ENCODE data around the gene ITGA1.
"Not testable (repeated sequence)": the region's sequence is repeated elsewhere in the genome, so short reads cannot be mapped to it uniquely, and the experiment has no call there.

The ITGA1 gene

DNA sequence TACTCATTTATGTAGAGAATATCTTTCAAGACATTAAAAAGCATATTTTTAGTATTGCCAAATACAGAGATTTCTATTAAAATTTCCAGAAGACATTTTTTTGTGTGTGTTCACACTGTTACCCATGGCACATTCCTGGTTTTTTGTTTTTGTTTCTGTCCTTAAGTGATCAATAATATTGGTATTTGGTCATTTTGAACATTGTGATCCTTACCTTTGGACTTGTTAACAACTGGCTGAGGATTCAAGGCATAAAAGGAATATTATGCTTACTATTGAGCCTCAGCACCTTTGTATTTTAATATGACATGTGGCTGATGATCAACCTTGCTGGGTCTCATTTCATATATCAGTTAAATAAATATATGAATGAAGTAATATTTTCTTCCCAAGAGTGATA is 41.9 kb downstream of the ITGA1 start:
- DNase-seq (ENCODE audit: low read depth in 2 of 2) = no peak

DNA sequence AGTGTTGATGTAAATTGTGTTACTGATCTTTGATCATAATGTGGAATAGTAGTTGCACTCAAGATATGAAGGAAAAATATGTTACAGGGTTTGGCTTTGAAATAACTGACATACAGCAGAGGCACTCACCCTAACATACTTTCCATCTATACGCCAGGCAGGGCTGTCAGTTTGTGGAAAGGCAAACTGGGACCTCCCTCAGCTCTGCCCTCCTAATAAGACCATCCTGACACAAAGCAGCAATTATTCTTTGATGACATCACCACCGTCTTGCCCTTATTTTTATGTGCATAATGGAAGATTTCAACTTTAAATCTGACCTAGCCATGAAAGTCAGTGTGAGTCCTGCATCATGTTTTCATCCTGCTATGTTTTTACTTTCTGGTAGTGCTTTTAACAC is 42.9 kb downstream of the ITGA1 start:
- DNase-seq (ENCODE audit: low read depth in 2 of 2) = no peak

DNA sequence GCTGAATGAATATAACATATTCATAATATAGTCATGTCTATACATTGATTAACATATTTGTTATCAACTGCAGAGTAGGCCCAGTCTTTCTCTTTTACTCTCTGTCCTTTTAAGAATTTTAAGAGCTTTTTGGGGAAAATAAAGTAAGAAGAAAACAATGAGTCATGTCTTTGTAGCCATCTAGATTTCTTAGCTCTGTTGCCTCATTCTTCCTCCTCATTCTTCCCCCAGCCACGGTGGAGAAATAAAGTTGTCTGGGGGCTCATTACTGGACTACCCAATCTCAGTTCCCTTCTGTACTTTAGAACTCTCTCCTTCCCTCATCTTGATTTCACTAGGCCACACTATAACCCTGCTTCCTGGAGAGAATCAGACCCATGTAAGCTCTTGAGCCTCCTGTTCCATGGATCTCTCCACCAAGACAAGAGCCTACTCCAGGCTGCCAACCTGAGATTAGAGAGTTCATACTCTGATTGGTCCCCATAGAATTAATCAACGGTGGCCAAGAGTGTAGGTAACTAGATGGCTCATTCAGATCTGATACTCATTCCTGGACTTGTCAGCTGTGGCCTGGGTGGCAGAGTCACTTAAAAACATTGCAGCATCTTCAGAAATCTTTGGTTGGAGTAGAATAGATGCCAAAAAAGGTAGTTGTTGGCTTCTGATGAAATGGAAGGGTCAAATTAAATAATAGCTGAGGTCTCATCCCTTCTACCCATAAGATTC is 44.2 kb downstream of the ITGA1 start:
- no peak for DNase-seq (ENCODE audit: low read depth in 2 of 2)

DNA sequence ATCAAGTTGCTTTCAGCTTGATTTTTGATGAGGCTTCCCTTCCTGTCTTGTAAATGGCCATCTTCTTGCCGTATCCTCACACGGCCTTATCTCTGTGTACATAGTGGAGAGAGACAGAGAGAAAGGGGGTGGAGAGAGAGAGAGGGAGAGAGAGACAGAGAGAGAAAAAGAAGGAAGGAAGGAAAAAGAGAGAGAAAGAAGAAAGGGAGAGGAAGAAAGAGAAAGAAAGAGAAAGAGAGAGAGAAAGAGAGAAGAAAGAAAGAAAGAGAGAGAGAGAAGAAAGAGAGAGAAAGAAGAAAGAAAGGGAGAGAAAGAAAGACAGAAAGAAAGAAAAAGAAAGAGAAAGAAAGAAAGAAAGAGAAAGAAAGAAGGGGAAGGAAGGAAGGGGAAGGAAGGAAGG is 46.6 kb downstream of the ITGA1 start:
- no peak for DNase-seq (ENCODE audit: low read depth in 2 of 2)

DNA sequence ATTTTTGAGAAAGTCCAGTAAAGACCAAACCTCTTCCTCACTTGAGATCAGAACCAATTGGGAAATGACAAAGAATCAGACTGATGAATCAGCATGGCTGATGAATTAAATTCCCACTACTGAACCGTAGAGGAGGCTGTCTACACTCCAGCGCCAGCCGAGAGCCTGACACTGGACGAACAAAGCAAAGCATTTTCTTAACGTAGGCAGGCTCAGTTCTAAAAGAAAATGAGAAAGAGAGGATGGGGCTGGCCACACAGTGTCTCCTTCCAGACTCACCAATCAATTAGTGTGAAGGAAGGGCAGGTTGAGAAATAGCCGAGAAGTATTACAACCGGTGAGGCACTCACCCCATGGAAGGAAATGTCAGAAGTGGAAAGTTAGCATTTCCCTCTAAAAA is 49.4 kb downstream of the ITGA1 start:
- no peak for DNase-seq (ENCODE audit: low read depth in 2 of 2)

DNA sequence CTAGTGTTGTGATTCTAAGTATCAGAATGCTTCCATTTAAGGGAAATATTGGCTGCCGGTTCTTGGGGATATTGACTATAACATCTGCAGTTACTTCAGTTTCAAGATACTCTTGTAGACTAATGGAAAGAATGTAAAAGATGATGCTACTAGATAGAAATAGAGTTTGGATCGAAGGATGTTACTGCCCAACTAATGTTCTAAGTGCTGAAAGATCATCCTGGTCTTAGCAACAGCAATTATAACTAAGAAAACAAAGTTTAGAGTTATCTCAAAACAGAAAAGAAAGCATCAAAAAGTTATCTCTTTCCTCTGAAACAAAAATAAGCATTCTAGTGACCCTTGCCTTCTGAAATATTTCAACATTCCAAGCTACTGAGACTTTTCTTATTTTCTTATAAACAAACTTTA is 49.9 kb downstream of the ITGA1 start:
- no peak for DNase-seq (ENCODE audit: low read depth in 2 of 2)

DNA sequence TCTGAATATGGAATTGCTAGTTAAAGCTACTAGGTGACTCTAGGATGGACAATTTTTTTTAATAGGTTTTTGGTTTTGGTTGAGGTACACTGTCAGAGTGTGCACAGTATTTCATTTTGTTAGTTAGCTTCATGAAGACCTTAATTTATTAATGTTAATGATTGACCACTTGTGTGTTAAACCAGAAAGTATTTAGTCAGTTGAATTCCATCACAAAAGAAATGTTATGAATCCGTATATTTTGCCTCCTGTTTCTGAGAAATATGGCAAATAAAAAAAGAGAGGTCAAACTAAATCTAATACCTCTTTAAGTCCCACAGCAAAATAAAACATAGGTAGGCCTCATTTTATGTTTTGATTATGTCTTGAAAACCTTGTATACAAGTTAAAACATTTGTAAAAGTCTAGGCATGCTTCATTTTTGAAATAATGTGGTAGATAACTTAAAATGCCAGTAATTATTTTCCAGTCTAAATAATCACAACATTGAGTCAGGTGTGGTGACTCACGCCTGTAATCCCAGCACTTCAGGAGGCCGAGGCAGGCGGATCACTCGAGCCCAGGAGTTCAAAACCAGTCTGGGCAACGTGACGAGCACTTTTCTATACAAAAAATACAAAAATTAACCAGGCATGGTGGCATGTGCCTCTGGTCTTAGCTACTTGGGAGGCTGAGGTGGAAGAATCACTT is 50.8 kb downstream of the ITGA1 start:
- DNase-seq (ENCODE audit: low read depth in 2 of 2) = no peak

DNA sequence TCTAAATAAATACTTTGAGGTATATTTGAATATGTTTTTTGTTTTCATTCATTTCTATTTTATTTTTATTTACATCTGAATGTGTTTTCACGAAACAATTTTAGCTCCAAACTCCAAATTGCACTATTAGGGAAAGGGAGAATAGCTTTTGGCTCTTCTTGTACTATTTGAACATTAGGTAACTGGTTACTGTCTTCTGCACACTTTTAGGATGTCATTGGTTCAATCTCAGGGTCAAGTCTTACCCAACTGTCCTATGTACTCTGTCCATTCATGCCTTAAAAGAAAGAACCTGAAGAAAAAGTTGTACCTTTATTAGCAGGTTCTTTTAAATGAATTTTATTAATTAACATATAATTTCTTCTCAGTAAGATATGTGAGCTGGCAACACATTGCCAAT is 51.6 kb downstream of the ITGA1 start:
- no peak for DNase-seq (ENCODE audit: low read depth in 2 of 2)

DNA sequence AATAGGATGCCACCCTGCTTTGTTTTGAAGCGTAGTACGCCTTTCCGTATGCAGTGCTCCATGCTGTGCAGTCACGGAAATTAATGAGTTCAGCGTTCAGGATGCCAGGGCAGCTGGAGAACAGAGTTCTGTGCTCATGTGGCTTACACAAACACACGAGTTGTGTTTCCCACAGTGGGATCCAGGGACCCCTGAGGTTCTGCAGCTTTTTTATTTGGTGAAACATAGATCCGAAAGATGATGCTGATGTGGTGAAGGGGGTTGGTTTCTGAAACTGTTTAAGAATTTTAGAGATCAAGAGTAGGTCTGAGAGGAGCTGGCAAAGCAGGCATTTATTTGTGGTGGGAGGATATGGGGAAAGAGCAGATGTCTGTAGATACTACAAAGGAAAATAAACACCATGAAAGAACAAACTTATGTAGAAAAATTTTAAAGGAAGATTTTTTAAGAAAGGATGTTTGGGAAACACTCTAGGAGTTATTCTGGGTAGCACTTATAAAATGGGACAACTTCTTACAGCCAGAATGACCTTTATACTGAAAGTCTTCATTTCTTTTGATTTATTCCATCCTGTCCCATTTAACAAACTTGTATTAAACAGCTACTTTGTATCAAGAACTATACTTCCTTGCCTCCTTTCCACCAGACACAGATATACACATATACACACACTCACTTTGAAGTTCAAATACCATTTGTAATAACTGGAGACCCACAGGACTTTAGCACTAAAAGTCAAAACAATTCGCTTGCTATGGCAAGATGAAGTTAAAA is 52.7 kb downstream of the ITGA1 start:
- no peak for DNase-seq (ENCODE audit: low read depth in 2 of 2)

DNA sequence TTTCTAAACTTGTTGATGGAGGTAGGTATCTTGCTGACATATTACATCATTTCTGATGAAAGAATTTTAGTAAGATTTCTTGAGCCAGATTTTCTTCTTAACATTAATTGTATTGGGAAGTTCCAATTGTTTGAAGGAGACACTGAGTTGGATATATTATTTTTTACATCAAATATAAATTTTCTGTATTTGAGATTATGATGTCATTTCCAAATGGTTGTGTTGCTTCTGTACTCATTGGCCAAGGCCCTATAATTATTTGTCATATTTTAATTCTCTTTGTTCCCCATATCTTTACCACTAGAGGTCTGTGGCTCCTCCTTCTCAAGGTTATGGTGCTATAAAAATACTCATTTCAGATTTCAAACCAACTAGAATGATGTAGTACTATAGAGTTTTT is 53.4 kb downstream of the ITGA1 start:
- no peak for DNase-seq (ENCODE audit: low read depth in 2 of 2)

DNA sequence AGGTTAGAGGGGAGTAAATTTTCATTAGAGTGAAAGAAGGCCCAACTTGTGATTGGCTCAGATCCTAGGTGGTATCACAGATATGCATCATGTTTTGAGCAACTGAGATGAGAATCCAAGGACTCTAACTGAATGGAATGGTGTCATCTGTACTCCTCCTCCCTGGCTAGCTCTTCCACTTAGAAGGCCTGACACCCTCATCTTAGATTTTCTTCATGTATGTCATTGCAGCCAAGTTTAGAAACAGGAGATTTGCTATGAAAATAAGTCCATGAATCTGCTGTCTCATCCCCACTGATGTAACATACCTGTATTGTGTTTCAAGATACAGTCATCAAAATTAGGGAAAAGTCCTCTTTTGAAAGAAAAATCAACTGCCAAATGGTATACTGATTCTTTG is 54.4 kb downstream of the ITGA1 start:
- DNase-seq (ENCODE audit: low read depth in 2 of 2) = no peak

DNA sequence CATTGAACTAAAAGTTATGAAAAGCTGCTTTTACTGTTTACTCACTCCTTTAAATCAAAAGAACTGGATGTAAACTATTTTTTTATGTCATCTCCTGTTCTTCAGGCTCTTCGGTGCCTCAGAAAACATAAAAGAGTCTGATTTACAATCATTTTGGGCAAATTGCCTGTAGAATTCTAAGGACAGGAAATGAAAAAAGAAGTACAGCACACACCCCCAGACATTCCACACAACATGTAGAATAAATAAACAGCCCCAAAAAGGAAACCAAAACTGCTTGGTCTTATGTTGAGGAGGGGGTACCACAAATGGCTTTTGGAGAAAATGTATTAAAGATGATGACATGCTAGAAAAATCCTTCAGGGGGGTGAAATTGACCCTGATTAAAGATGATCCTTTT is 57.2 kb downstream of the ITGA1 start:
- no peak for DNase-seq (ENCODE audit: low read depth in 2 of 2)

DNA sequence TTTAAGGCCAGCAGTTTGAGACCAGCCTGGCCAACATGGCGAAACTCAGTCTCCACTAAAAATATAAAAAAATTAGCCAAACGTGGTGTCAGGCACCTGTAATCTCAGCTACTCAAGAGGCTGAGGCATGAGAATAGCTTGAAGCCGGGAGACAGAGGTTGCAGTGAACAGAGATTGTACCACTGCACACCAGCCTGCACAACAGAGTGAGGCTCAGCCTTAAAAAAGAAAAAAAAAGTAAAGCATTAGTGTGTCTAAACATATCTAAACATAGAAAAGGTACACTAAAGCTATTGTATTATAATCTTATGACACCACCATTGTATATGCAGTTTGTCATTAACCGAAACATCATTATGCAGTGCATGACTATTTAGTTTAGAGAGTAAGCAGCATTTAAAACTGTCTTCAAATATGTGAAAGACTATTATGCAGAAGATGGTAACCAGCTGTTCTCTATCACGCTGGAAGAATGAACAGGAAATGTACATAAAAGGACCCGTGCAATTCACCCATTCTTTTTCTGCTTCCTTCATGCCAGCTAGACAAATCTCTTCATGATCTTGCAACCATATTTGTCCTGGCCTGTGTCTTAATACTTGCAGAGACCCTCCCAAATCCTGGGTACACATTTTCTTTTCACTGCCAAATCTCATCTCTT is 58.6 kb downstream of the ITGA1 start:
- DNase-seq (ENCODE audit: low read depth in 2 of 2) = no peak

DNA sequence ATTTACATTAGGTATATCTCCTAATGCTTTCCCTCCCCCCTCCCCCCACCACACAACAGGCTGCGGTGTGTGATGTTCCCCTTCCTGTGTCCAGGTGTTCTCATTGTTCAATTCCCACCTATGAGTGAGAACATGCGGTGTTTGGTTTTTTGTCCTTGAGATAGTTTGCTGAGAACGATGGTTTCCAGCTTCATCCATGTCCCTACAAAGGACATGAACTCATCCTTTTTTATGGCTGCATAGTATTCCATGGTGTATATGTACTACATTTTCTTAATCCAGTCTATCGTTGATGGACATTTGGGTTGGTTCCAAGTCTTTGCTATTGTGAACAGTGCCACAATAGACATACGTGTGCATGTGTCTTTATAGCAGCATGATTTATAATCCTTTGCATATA is 61.0 kb downstream of the ITGA1 start:
- not testable (repeated sequence) for DNase-seq (ENCODE audit: low read depth in 2 of 2)

DNA sequence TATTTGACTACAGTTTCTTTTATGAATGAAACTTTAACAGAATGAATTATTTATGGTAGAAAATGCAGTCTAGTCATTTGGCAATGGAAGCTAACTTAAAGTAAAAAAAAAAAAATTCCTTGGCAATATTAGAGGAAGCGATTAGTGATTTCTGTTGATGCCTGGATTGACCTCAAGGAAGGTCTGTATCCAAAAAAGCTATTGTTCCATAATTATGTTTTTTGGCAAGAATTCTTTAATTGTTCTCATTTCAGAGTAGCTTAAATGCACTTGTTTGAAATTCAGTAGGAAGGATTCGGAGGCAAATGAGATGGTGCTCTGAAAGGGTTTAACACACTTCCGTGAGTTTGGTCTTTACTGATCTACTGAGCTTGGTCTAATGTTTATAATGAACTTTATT is 61.8 kb downstream of the ITGA1 start:
- DNase-seq (ENCODE audit: low read depth in 2 of 2) = no peak

DNA sequence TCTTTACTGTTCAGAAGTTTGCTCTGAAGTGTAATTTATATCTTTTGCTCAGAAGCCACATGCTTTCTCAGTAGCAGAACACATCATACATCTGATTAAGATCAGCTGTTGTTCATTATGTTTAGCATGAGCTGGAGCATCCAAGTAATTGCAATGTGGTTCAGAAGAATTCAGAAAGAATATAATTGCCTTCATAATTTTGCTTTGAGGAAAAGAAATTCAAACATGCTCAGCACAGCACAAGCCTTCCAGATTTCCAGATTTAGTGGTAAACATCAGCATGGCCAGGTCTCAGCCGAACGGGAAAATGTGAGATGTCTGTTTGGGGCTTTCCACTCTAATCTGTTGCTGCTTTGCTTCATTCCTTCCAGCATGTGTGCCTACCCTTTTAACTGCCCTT is 65.9 kb downstream of the ITGA1 start:
- no peak for DNase-seq (ENCODE audit: low read depth in 2 of 2)

DNA sequence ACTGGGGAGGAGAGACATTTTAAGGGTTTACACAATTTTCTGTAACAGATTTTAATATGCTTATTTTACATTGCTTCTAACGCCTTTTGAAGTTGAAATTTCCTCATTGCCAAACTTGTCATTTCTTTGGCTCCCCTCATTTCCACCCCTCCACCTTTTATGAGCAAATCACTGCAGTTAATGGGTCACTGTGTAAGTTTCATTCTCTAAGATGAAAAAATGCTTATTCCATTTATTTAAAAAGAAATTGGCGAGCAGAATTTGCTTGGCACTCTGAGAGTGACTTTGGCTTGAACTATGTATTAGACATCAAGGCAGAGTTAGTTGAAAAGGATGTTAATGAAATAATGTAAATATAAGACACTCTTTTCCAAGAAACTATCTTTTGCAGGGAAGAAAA is 66.6 kb downstream of the ITGA1 start:
- no peak for DNase-seq (ENCODE audit: low read depth in 2 of 2)

DNA sequence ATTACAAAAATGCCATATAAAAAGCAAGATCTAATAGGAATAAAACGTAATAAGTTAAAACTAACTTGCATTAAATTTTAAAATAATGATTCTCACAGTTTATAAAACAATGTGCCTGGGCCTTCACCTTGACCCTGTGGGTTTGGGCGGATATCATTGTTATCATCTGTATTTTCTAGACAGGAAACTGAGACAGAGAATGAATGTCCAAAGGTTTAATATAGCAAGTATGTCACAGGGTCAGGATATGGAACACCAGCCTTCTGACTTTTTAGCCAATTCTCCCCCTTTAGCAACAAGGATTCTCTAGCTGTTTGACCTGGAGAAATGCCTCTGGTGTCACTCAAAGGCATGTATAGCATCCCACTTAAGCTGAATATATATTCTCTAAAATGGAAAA is 67.2 kb downstream of the ITGA1 start:
- no peak for DNase-seq (ENCODE audit: low read depth in 2 of 2)

DNA sequence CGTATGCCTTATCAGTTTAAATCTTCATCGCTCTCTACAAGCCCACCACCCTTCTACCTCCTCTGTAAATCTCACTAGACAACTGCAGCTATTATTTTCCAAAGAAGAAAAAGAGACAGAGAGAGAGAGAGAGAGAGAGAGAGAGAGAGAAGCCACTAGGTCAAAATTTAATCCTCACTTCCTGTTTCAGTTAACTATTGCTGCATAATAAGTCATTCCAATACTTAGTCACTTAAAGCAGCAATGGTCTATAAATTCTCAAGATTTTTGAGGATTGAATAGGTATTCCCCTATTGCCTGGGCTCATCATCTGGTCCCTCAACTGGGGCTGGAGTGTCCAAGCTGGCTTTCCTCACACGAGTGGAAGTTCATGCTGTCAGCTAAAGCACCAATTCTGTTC is 68.8 kb downstream of the ITGA1 start:
- DNase-seq (ENCODE audit: low read depth in 2 of 2) = no peak

DNA sequence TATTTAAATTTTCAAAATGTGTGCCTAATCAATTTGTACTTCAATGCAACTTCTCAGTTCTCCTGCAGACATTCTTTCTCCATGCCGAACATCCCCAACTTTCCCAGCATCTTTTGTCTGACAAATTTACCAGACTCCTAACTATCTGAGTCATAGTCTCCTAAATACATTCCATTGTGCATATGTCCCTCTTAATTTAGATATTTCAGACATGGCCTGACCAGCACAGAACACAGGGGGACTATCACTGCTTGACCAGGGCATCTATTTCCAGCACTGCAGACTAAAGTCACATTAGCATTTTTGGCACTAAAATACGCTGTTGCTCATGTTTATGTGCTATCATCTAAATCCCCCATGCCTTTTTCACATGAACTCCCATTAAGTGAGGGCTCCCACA is 71.9 kb downstream of the ITGA1 start:
- DNase-seq (ENCODE audit: low read depth in 2 of 2) = no peak

DNA sequence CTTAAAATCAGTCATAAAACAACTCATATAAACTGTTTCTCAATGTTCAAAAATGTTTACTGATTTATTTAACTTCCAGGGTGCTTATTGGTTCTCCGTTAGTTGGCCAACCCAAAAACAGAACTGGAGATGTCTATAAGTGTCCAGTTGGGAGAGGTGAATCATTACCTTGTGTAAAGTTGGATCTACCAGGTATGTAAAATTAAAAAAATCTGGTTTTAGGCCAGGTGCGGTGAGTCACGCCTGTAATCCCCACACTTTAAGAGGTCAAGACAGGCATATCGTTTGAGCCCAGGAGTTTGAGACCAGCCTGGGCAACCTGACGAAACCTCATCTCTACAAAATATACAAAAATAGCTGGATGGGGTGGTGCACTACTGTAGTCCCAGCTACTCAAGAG is 73.7 kb downstream of the ITGA1 start:
- no peak for DNase-seq (ENCODE audit: low read depth in 2 of 2)

DNA sequence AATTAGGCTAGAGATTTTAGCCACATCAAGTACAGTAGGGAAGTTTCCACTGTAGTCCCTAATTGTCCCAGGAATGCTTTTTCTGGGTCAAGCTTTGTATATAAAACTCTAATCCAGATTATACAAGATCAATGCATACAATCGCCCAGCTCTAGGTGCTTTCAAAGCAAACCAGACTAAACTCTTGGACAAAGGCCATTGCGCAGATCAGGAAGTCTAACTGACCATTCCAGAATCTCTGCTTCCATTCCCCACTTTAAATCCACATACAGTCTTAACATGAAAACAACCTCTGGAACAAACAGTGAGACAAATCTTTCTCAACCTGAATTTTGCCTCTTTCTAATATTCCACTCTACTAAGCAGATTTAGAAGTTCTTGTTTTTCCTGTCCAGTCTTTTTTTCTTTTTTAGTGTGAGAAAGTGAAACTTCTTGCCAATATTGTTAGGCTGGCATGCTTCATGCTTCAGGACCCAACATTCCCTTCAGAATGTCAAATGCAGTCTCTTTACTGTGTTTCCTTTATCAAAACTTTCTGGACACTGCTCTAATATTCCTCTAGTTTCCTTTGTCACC is 76.1 kb downstream of the ITGA1 start:
- DNase-seq (ENCODE audit: low read depth in 2 of 2) = no peak

All from stimulated activated CD4-positive, alpha-beta T cell treated with anti-CD3 and anti-CD28 coated beads, Interleukin-4, amount 100 ng/mL, for 48 hours (primary cell).